Measurements from ENCODE around the gene STUM.

GRCh38 chr1:226641671-226642231 is 93.2 kb downstream of the STUM start:
- TF ChIP-seq TAF7 (optimal IDR thresholded peaks at IDR 0.05; ENCODE audit: borderline replicate concordance, low read depth, low read length) (no peak), CREB1 (IDR thresholded peaks at IDR 0.05) (no peak)

Measured in H1 (cell line).